ENCODE results near the gene EFCAB11.

DNA sequence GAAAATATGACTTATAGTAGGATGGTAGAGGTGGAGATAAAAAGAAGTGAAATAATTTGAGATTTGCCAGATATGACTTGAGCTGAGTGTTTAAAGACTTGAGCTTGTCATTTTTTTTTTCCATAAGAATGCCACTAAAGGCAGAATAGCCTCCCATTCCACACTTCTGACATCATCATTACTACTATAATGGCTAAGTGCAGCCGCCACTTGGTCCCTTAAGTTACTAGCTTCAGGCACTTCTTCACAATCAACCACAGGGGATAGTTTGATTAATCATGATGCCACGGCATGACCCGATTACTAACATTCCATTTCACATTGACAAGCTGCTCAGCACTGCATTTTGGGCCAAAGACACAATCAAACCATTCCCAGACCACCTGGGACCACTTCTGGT is 127.9 kb downstream of the EFCAB11 start:
- TF ChIP-seq CTCF (IDR thresholded peaks at IDR 0.05) = no peak
- no peak for TF ChIP-seq POLR2A (IDR thresholded peaks at IDR 0.05)
- no peak for TF ChIP-seq EP300 (IDR thresholded peaks at IDR 0.05)

All from ovary (tissue), 3 donors.